ENCODE measurements around the gene SURF2. TPM values are rescaled to one million over a fixed set of nuclear protein-coding genes. Genes with fewer than 3 reads are reported as not detected.

Gene SURF2
- polyA plus RNA-seq, 1 experiment, result 9.9 TPM

DNA sequence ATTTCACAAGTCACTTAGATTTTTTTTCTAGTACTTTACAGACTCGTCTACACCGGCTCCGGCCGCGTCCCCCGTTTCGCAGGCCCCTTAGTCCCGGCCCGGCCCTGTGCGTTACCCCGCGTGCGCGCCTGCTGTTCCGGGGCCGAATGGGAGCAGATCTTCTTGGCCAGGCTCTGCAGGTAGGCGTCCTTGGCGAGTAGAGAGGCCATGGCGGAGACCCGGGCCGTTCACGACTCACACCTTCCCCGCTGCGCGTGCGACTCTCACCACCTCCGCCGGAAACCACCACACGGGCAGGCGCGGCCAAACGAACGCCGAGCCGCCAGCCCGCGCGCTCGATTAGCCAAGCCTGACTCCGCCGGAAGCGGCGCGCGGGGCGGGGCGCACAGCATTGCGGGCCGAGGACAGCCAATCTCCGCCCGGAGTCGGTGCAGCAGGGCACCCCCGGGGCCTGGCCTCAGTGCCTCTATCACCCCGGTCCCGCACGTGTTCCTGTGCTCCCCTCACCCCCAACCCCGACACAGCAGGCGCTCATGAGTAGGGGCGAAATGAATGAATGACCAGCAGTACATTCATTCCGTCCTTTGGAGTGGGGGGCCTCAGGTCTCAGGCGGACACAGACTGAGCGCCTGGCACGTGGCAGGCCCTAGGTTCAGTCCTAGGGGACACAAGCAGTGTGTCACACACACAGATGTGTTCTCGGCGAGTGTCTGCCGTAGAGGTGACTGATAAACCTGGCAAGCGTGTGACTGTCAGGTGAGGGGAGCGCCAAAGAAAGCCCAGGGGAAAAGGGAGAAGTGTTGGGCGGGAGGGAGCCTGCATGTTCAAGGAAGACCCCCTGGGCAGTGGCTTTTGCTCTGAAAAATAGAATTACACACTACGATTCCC, 20.2 kb upstream of the SURF2 start, which contains the start of gene SURF6:
SURF6 (minus strand) TSS at position 265 of the 888 bp plus-strand sequence; CDS start at position 209, 56 bp downstream.
- DNase-seq (ENCODE audit: low read depth, low spot score), result peak; percentile 41
- CTCF ChIA-PET, result no interaction called here
- TF ChIP-seq, protein P1, sequence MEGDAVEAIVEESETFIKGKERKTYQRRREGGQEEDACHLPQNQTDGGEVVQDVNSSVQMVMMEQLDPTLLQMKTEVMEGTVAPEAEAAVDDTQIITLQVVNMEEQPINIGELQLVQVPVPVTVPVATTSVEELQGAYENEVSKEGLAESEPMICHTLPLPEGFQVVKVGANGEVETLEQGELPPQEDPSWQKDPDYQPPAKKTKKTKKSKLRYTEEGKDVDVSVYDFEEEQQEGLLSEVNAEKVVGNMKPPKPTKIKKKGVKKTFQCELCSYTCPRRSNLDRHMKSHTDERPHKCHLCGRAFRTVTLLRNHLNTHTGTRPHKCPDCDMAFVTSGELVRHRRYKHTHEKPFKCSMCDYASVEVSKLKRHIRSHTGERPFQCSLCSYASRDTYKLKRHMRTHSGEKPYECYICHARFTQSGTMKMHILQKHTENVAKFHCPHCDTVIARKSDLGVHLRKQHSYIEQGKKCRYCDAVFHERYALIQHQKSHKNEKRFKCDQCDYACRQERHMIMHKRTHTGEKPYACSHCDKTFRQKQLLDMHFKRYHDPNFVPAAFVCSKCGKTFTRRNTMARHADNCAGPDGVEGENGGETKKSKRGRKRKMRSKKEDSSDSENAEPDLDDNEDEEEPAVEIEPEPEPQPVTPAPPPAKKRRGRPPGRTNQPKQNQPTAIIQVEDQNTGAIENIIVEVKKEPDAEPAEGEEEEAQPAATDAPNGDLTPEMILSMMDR (IDR thresholded peaks at IDR 0.05; ENCODE audit: low read depth, low read length), result no peak
- POLR2A ChIA-PET, result no interaction called here
- Histone ChIP-seq H3K27me3 (ENCODE audit: control insufficient read depth, insufficient read depth, low read length) (no peaks in the 10 kb centered on the region), H3K9me3 (ENCODE audit: control insufficient read depth, insufficient read depth, low read length) (no peaks in the 10 kb centered on the region), H3K27ac (ENCODE audit: low read depth, low read length) (peak within 1 kb of the TSS; percentile 52), H3K4me3 (ENCODE audit: low read depth, low read length) (peak within 1 kb of the TSS; percentile 98)

DNA sequence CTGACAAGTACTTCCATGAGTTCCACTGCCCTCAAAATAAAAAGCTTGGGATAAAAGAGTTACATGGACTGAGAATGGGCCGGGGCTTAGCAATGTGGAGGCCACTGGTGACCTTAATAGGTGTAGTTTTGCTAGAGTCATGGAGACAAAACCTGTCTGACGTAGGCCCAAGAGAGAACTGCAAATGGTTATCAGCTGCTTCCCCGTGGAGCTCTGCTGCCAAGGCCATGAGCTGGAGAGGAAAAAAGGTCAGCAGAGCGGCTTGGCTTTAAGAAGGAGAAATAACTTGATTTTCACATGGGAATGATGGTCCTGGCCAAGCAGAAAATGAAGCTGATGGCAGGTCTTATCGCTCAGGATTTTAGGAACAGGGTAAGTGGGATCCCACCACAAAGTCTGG, 16.7 kb upstream of the SURF2 start:
- POLR2A ChIA-PET, result interaction anchor here (1.6 kb wide), 1 partner anchor 14 kb away, joined by 3 read pairs; no protein-coding TSS in a partner anchor
- TF ChIP-seq, protein P1 (IDR thresholded peaks at IDR 0.05; ENCODE audit: low read depth, low read length), result no peak
- Histone ChIP-seq H3K27ac (ENCODE audit: low read depth, low read length) (no peak overlapping the region), H3K9me3 (ENCODE audit: control insufficient read depth, insufficient read depth, low read length) (no peaks in the 10 kb centered on the region), H3K4me3 (ENCODE audit: low read depth, low read length) (no peak overlapping the region), H3K27me3 (ENCODE audit: control insufficient read depth, insufficient read depth, low read length) (no peaks in the 10 kb centered on the region)
- DNase-seq (ENCODE audit: low read depth, low spot score), result no peak
- CTCF ChIA-PET, result interaction anchor here (1.1 kb wide), 1 partner anchor 147 kb away, joined by 3 read pairs; no protein-coding TSS in a partner anchor

DNA sequence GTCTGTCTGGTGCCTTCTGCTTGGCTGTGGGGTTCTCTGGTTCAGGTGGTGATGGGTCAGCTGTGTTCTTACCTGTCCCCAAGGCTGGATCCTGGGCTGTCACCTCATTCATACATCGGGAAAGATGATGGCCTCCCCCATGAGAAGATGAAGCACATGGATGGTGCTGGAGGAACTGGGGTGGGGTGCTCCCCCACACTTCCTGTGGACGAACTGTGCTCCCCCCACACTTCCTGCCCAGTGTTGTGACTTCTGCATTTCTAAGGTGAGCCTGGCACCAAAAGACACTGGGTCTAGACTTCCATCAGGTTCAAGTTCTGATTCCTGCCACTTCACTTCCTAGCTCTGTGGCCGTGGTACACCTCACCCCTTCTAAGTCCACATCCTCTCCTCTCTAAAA, 16.1 kb upstream of the SURF2 start:
- no peaks in the 10 kb centered on the region for H3K9me3 ChIP-seq (ENCODE audit: control insufficient read depth, insufficient read depth, low read length)
- CTCF ChIA-PET, result no interaction called here
- H3K27me3 ChIP-seq (ENCODE audit: control insufficient read depth, insufficient read depth, low read length), result no peaks in the 10 kb centered on the region
- POLR2A ChIA-PET, result no interaction called here
- no peak overlapping the region for H3K4me3 ChIP-seq (ENCODE audit: low read depth, low read length)
- TF ChIP-seq, protein P1 (IDR thresholded peaks at IDR 0.05; ENCODE audit: low read depth, low read length), result no peak
- no peak overlapping the region for H3K27ac ChIP-seq (ENCODE audit: low read depth, low read length)
- DNase-seq (ENCODE audit: low read depth, low spot score), result no peak

DNA sequence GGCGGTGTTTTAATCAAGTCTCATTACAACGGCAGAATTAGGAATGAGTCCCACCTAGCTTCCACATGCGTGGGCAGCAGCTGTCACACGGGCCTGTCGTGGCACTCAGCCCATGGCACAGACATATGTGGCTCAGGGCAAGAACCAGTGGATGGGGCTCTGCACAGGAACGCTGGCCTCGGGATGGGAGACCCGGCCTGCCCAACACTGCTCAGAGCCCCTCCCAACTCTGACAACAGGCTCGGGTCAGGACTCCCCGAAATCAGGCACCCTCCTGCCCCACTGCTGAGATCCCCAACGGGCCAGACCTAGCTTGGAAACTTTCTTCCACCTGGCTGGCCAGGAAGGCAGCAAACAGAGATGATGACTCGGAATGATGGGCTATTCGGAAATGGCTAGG, 15.4 kb upstream of the SURF2 start:
- no peaks in the 10 kb centered on the region for H3K9me3 ChIP-seq (ENCODE audit: control insufficient read depth, insufficient read depth, low read length)
- H3K4me3 ChIP-seq (ENCODE audit: low read depth, low read length), result no peak overlapping the region
- H3K27me3 ChIP-seq (ENCODE audit: control insufficient read depth, insufficient read depth, low read length), result no peaks in the 10 kb centered on the region
- TF ChIP-seq, protein P1 (IDR thresholded peaks at IDR 0.05; ENCODE audit: low read depth, low read length), result no peak
- POLR2A ChIA-PET, result no interaction called here
- DNase-seq (ENCODE audit: low read depth, low spot score), result no peak
- no peak overlapping the region for H3K27ac ChIP-seq (ENCODE audit: low read depth, low read length)
- CTCF ChIA-PET, result no interaction called here

DNA sequence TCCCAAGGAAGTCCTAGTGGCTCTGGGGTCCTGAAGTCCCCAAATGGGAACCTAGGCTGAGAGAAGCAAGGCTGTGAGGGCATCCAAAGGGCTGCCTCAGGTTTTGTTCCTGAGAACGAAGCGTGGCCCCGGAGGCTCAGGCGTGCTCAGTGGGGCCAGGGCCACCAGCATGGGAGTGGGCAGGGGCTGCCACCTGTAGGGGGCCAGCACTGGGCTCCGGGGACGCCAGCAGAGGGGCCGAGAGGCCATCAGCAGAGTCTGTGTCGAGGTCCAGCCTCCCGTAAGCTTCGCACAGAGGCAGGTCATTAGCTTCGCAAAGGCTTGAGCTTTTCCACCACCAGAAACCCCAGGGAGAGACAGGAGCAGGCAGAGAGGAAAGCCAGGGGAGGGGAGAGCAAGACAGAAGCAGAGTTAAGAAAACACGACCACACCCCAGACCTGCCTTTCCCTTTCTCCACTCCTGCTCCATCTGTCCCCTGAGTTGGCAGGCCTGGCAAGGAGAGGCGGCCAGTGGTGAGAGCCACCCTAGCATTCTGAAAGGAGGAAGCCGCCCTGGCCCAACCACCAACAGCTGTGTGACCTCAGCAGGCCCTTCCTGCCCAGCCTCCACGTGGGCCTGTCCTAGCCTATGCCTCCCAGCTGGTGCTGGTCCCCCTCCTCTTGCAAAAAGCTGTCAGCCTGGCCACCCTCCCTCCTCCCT, 14.8 kb upstream of the SURF2 start:
- Histone ChIP-seq H3K9me3 (ENCODE audit: control insufficient read depth, insufficient read depth, low read length) (no peaks in the 10 kb centered on the region), H3K4me3 (ENCODE audit: low read depth, low read length) (no peak overlapping the region), H3K27ac (ENCODE audit: low read depth, low read length) (no peak overlapping the region), H3K27me3 (ENCODE audit: control insufficient read depth, insufficient read depth, low read length) (no peaks in the 10 kb centered on the region)
- POLR2A ChIA-PET, result no interaction called here
- TF ChIP-seq, protein P1 (IDR thresholded peaks at IDR 0.05; ENCODE audit: low read depth, low read length), result no peak
- CTCF ChIA-PET, result interaction anchor here (1.2 kb wide), 1 partner anchor 12 kb away, joined by 4 read pairs; no protein-coding TSS in a partner anchor
- no peak for DNase-seq (ENCODE audit: low read depth, low spot score)

All from AG04450 (cell line).